GM10847 (cell line): Measurements from ENCODE around the gene RNF13.

ENCODE experiments used
- POLR2A ChIP-seq: IDR thresholded peaks from 2 replicates; pipeline ENCODE4 v1.6.1; 2011; ENCODE audit not compliant: insufficient read length; ENCODE audit errors: extremely low read depth

RNF13 gene

DNA sequence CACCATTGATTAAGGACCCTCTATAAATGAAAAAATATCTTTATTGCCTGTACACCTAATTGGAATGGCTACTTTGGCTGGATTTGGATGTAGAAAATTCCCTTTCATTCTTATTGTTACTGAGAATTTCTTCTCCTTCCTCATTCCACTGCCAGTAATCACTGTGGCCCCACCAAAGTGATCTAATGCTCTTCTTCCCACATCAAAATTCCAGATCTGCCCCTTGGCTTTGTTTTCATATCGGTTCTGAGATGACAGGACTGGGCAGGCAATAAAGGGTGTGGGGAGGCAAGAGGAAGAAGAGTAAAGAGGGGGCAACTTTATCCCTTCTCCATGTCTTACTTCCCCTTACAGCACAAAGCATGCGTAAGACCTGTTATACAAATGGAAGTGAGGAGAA is 22.7 kb upstream of the RNF13 start:
- no peak for TF ChIP-seq POLR2A

DNA sequence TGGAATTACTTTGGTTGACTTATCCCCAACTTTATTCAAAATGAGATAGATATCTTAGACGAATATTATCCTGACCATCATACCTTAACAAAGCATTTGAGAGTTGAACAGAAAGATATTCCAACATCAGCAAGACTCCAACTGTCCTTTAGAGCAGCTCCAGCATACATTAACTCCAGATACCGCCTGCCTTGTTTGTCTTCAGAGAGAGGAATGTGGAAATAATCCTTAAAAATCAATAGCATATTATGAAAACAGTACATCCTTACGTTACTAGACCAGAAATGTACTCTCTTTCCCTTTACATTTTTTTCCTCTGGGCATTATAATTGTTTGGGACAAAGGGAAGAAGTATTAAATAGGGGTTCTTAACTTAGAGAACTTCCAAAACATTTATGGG is 22.3 kb upstream of the RNF13 start:
- TF ChIP-seq POLR2A: no peak

DNA sequence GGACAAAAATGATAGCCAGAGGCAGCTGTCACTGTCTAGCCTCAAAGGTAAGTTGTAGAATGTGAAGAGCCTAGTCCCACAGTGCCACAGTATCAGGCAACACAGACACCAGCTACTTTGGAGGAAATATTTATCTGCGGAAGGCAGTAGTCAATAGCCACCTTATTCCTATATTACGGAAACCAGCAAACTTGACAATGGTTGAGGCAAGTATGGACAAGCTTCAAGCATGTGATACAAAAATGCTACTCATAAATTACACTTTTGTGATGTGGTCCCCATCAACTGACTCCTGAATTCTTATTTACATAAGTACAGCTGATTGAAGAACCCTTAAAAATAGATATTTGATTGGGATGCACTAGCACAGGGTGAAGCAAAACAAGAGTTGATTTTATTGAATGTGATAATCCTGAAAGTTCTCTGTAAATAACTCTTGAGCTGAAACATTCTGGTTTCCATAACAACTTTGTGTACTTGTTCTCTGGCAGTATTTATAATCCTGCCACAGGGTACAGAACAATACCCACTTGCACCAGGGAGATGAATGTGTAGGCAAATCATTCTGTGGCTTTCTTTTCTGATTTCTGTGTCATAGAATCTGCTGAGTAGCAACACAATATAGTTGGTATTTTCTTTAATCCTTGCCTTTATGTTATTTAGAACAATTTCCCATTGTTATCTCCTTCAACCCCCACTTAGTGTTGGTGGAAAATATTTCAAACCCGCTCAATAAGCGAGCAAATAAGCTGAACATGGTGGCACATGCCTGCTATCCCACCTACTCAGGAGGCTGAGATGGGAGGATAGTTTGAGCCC is 20.4 kb upstream of the RNF13 start, which contains the start of gene ANKUB1:
Gene ANKUB1 (minus strand): TSS at position 103 of the 819 bp plus-strand sequence. CDS start 188 bp downstream, outside the sequence.
- TF ChIP-seq POLR2A: no peak

DNA sequence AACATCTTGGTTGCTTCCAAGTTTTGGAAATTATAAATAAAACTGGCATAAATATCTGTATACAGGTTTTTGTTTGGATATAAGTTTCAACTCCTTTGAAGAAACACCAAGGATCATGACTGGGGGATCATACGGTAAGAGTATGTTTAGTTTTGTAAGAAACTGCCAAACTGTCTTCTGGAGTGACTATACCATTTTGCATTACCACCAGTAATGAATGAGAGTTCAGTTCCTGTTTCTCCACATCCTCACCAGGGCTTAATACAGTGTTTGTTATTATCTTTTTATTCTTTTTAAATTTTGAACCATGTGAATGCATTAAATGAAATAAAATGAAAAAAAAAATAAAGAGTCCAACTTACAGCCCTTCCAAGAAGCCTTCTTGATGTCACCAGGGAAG is 17.0 kb upstream of the RNF13 start:
- TF ChIP-seq POLR2A: no peak

DNA sequence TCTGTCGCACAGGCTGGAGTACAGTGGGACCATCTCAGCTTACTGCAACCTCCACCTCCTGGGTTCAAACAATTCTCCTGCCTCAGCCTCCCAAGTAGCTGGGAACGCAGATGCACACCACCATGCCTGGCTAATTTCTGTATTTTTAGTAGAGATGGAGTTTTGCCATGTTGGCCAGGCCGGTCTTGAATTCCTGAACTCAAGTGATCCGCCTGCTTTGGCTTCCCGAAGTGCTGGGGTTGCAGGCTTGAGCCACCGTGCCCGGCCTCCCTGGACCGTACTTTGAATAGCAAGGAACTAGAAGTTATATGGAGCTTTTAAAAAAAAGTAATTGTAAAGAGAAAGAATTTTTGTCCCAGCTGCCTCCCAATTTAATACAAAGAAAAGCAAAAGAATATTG is 12.3 kb upstream of the RNF13 start:
- no peak for TF ChIP-seq POLR2A

DNA sequence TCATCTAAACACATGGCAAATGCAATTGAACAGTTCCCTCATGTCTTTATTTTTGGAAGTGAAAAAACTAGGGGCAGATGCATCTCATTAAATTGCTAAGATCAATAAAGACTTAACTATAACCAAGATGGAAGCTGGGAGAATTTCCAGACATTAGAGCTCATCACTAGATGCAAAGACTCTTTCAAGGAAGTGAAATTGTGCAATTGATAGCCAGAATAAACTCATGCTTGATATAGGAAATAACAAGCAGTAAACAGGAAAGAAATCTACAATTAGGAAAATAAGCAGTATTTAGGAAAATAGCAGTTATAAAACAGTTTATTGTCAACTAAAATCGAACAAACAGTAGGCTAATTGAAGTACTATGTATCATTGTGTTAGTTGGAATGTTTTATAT is 11.8 kb upstream of the RNF13 start:
- TF ChIP-seq POLR2A: no peak

DNA sequence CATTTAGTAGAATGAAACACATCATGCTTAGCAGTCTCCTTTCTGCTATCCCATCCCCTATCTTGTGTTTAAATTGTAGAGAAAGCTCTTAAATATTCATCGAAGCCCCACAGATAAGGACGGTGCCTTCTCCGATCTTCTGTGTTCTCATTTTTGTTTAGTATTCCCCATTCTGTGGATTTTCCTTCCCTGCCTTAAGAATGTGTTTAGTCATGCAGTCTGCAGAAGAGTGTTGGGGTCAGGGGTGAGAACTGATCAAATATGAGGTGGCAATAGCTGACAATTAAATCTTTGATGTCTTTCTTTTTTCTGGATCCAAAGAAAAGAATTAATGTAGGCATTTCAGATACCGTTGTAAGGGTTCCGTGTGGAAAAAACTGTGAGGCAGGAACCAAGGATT is 11.4 kb upstream of the RNF13 start:
- TF ChIP-seq POLR2A: no peak

DNA sequence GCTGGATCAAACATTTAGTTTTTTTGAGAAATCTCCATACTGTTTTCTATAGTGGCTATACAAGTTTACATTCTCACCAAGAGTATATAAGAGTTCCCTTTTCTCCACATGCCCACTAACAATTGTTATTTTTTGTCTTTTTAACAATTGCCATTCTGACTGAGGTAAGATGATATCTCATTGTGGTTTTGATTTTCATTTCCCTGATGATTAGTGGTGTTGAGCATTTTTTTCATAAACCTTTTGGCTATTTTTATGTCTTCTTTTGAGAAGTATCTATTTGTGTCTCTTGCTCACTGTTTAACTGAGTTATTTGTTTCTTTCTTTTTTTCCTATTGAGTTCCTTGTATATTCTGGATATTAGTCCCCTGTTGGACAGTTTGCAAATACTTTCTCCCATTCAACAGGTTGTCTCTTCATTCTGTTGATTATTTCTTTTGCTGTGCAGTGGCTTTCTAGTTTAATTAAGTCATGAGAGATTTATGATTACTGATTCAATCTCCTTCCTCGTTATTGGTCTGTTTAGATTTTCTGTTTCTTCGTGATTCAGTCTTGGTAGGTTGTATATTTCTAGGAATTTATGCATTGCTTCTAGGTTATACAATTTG is 6.7 kb upstream of the RNF13 start:
- TF ChIP-seq POLR2A: no peak

DNA sequence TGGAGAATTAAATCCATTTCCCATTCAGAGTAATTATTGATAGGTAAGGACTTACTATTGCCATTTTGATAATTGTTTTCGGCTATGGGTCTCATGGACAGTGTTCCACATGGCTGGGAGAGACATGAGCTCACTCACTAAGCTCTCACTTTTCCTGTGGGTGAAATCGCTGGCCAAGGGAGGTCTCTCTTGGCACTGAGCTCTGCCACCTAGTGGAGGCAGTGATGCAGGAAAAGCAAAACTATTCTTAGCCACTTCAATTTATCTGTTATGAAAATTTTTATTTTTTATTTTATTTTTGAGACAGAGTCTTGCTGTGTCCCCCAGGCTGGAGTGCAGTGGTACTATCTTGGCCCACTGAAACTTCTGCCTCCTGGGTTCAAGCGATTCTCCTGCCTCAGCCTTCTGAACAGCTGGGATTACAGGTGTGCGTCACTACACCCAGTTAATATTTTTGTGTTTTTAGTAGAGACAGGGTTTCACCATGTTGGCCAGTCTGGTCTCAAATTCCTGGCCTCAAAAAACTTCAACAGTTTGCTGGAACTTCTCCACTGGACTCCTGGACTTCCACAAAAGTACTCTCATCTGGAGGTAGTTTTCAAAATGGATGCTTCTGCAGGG is 4.7 kb upstream of the RNF13 start:
- TF ChIP-seq POLR2A: no peak

DNA sequence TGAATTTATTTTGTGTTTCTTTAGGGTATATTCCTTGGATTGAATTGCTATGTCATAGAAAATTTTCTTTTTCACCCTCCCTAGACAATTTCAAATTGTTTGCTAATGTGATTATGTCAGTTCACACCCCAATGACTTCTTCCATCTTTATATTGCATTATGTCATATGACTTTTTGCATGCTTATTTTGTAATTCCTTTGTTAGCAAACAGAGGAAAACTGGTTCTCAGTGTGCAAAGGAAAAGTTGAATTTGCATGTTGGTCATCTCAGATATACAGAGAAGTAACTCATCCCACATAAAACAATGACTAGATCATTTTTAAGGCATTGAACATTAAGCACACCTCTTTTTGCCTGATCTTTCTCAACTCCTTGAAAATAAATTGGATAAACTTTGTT is 3.3 kb upstream of the RNF13 start:
- no peak for TF ChIP-seq POLR2A

DNA sequence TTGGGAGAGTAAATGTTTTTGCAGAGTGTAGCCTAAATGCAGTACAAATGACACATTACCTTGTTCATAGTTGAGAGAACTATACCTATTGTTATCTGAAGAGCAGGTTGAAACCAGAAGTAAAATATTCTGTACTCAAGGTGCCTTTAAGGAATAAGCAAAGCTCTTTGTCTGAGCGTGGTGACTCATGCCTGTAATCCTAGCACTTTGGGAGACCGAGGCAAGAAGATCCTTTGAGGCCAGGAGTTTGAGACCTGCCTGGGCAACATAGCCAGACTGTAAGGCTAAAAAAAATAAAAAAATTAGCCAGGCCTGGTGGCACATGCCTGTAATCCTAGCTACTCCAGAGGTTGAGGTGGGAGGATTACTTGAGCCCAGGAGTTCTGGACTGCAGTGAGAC is 2.2 kb upstream of the RNF13 start:
- no peak for TF ChIP-seq POLR2A

DNA sequence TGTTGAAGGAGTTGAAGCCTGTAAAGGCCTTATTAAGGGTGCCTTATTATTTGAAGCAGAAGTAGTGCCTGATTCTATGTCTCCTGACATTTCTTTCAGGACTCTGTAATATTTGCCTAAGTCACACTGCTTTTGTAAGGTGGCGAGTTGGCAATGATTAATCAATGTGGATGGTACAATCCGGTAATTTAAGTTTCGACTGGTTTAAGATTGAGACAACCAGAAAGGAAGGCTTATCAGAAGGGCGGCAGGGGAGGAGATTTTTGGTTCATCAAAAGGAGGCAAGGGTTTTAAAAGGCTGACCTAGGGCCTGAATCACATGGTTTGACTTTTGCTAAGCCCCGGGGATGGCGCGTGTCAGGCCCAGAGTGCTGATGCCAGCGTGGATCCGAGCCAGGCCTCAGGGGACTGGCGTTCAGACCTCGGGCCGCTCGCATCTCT is 830 bp upstream of the RNF13 start:
- TF ChIP-seq POLR2A: no peak

DNA sequence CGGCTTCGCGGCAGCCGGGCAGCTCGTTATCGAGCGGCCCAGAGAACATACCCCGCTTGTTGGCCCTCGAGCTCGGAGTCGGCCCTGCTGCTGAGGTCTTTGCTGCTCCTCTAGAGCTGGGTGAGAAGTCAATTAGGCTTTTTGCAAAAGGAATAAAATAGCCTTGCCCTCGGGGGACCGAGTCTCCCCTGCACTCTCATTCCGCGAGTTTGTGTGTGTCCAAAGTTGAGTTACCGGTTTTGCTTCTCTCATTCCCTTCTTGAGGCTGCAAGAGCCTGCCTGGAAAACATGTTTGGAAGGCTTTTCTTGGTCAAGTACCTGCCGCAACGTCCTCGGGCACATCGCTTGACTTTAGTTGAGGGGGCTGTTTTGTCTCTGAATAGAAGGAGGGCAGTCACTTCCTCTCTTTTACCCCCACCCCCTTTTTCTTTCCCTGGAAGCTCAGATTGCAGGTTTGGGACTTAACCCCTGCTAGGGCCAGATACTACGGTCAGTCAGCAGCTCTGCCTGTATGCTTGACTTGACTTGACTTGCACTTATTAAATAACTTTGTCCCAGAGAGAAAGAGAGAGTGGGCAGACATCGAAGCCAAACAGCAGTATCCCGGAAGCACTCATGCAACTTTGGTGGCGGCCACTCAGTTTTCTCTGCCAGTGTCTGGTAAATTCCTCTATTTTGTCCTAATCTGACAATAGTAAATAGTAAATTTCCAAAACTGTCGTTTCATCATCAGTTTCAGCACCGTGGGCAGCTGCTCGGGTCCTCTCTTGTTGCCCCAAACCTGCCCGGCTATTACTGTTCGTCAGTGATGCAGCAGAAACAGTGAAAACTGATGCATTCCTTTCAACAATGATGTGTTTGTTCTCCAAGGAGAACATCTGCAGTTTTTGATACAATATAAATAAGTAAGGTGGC is 609 bp downstream of the RNF13 start:
- no peak for TF ChIP-seq POLR2A

DNA sequence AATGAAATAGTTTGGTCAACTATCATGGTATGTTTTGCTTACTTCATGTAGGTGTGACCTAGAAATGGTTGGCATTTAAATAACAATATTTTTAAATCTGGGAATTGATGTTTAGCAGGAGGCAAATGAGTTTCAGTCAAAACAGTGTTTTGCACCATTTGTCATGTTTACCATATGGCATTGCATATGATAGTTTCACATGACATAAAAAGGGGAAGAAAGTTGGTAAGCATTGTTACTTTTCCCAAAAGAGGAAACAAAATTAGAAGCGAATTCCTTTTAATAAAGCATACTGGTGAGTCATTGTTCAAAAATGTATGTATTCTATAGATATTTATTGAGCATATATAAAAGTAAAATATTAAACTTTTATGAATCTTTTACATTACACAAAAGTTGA is 2.3 kb downstream of the RNF13 start:
- TF ChIP-seq POLR2A: no peak

DNA sequence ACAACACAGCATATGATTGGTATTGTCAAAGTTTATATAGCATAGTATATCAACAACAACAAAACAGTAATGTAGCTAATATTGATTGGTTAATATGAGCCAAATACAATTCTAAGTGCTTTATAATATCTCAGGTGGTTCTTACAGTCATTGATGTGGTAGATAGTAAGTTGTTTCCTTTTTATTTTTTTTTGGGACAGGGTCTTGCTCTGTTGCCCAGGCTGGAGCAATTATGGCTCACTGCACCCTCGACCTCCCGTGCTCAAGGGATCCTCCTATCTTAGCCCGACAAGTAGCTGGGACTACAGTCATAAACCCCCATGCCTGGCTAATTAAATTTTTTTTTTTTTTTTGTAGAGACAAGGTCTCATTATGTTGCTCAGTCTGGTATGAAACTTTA is 2.7 kb downstream of the RNF13 start:
- no peak for TF ChIP-seq POLR2A
